HCT116 (cell line): ENCODE data around the gene HYAL2. TPM values are rescaled to one million over a fixed set of nuclear protein-coding genes. Genes with fewer than 3 reads are reported as not detected.
A peak's percentile ranks its signal among the peaks of the same experiment; 100 is the strongest.

Experiments used
- ATAC-seq: fragments of 200-7000 bp; cut with Tn5 transposase; 2 replicates; pipeline ENCODE4 v1.9.1; 2020; ENCODE audit warnings: mild to moderate bottlenecking, moderate library complexity
- BruUV-seq: library from RNA; stranded (reverse); fragments of 400-500 nt; replicated peaks from 2 replicates; lab custom pipeline; 2021; lab: Mats Ljungman, UMichigan
- CTCF ChIA-PET: fragments of 300-600 bp; sonication (Branson Sonifier 250); formaldehyde crosslinking; loops from one replicate; lab custom pipeline; 2021; ENCODE audit warnings: antibody characterized with exemption; lab: Charles Lee
- POLR2A ChIA-PET: fragments of 300-600, 350-600 bp; sonication (Branson Sonifier 250); formaldehyde crosslinking; loops from one replicate; lab custom pipeline; 2021; ENCODE audit warnings: antibody characterized with exemption; lab: Charles Lee
- RAD21 ChIA-PET, 2 experiments: fragments of 300-600 bp; sonication (Branson Sonifier 250); formaldehyde crosslinking; loops; one replicate each; lab custom pipeline; 2023; ENCODE audit warnings: low total read pairs in 2 of 2; ENCODE audit not compliant: uncharacterized antibody in 2 of 2, unreplicated experiment in 2 of 2, low non-redundant PET in 1 of 2; lab: Charles Lee
- DNase-seq: peaks from one replicate; pipeline ENCODE4 v3.0.0-alpha.2; 2010; ENCODE audit warnings: low read depth, low spot score
- H2AFZ ChIP-seq: fragments of 200-600 bp; shearing (Covaris generic), sonication (generic); 2 replicates; pipeline ENCODE4 v1.6.1; 2017; ENCODE audit warnings: low read depth, mixed run types, mixed read lengths, antibody characterized with exemption, low read length; ENCODE audit not compliant: poor library complexity, severe bottlenecking
- H3K27ac ChIP-seq: 2 replicates; pipeline ENCODE4 v1.5.1; 2012; ENCODE audit warnings: low read depth, low read length
- H3K27me3 ChIP-seq: fragments of 200-600 bp; sonication (generic); 2 replicates; pipeline ENCODE4 v1.6.1; 2016; ENCODE audit warnings: mixed run types, low read length, mixed read lengths; ENCODE audit not compliant: insufficient read depth
- H3K36me3 ChIP-seq, 2 experiments: fragments of 200-500 bp in 1 of 2; fragments of 200-600 bp in 1 of 2; sonication (Bioruptor generic) in 1 of 2; sonication (generic) in 1 of 2; 2 replicates each; pipeline versions ENCODE4 v1.5.1 to v1.6.1; 2014 to 2016; ENCODE audit warnings: low read length in 2 of 2, inconsistent platforms in 1 of 2, mixed read lengths in 1 of 2, mixed run types in 1 of 2; ENCODE audit not compliant: insufficient read depth in 2 of 2, control insufficient read depth in 1 of 2
- H3K4me1 ChIP-seq, 2 experiments: fragments of 200-600 bp in 1 of 2; sonication (generic) in 1 of 2; 2 replicates each; pipeline versions ENCODE4 v1.5.1 to v1.6.1; 2012 to 2017; ENCODE audit warnings: low read length in 2 of 2, inconsistent platforms in 1 of 2, mild to moderate bottlenecking in 1 of 2, mixed read lengths in 1 of 2, mixed run types in 1 of 2, moderate library complexity in 1 of 2; ENCODE audit not compliant: insufficient read depth in 2 of 2, control insufficient read depth in 1 of 2
- H3K4me2 ChIP-seq: fragments of 200-600 bp; sonication (generic); 2 replicates; pipeline ENCODE4 v1.6.1; 2017; ENCODE audit warnings: mixed run types, low read length, mixed read lengths
- H3K4me3 ChIP-seq, 2 experiments: fragments of 200-600 bp in 1 of 2; sonication (generic) in 1 of 2; replicated peaks in 1 of 2; 2 replicates each; pipeline ENCODE4 v1.5.1; 2011 to 2016; ENCODE audit warnings: low read length in 2 of 2, control low read depth in 1 of 2, low read depth in 1 of 2, mild to moderate bottlenecking in 1 of 2, mixed read lengths in 1 of 2, mixed run types in 1 of 2
- H3K79me2 ChIP-seq: fragments of 200-600 bp; sonication (generic); 2 replicates; pipeline ENCODE4 v1.6.1; 2017; ENCODE audit warnings: mild to moderate bottlenecking, mixed run types, low read length, moderate library complexity, mixed read lengths; ENCODE audit not compliant: insufficient read depth
- H3K9ac ChIP-seq: fragments of 200-600 bp; sonication (generic); 2 replicates; pipeline ENCODE4 v1.6.1; 2016; ENCODE audit warnings: low read length, mixed read lengths
- H3K9me2 ChIP-seq: fragments of 200-600 bp; sonication (generic), shearing (Covaris generic); 2 replicates; pipeline ENCODE4 v1.6.1; 2017; ENCODE audit warnings: mixed run types, mild to moderate bottlenecking, moderate library complexity; ENCODE audit not compliant: insufficient read depth
- H3K9me3 ChIP-seq, 2 experiments: fragments of 200-500 bp in 1 of 2; fragments of 200-600 bp in 1 of 2; sonication (Bioruptor generic) in 1 of 2; sonication (generic) in 1 of 2; 2 replicates each; pipeline ENCODE4 v1.6.1; 2014 to 2017; ENCODE audit warnings: low read length in 2 of 2, mixed read lengths in 2 of 2, inconsistent platforms in 1 of 2, low read depth in 1 of 2, mild to moderate bottlenecking in 1 of 2, mixed run types in 1 of 2, moderate library complexity in 1 of 2; ENCODE audit not compliant: control insufficient read depth in 1 of 2, insufficient read depth in 1 of 2
- H4K20me1 ChIP-seq: fragments of 200-600 bp; sonication (generic), shearing (Covaris generic); 2 replicates; pipeline ENCODE4 v1.6.1; 2017; ENCODE audit warnings: mixed run types, mild to moderate bottlenecking, moderate library complexity; ENCODE audit not compliant: insufficient read depth
- CBX3 ChIP-seq: IDR thresholded peaks from 2 replicates; pipeline ENCODE4 v1.6.1; 2012; ENCODE audit warnings: low read depth
- CEBPB ChIP-seq: IDR thresholded peaks from 2 replicates; pipeline ENCODE4 v1.6.1; 2012; ENCODE audit warnings: low read depth
- CTCF ChIP-seq, 3 experiments: fragments of 200-600 bp in 1 of 3; sonication (generic) in 1 of 3; IDR thresholded peaks in 2 of 3; conservative IDR thresholded peaks in 1 of 3; 2 replicates each; pipeline ENCODE4 v1.5.1; 2012 to 2017; ENCODE audit warnings: low read depth in 2 of 3, low read length in 2 of 3, antibody characterized with exemption in 1 of 3, borderline replicate concordance in 1 of 3, control low read depth in 1 of 3, mild to moderate bottlenecking in 1 of 3, mixed read lengths in 1 of 3, mixed run types in 1 of 3, moderate library complexity in 1 of 3; ENCODE audit not compliant: insufficient read depth in 1 of 3
- EGR1 ChIP-seq: IDR thresholded peaks from 2 replicates; pipeline ENCODE4 v1.6.1; 2012; ENCODE audit warnings: low read depth
- ELF1 ChIP-seq: IDR thresholded peaks from 2 replicates; pipeline ENCODE4 v1.6.1; 2012; ENCODE audit warnings: low read depth, borderline replicate concordance
- EZH2 ChIP-seq: fragments of 200-600 bp; sonication (generic); IDR thresholded peaks from 2 replicates; pipeline ENCODE4 v1.6.1; 2017; ENCODE audit warnings: antibody characterized with exemption, mixed run types
- FOSL1 ChIP-seq: IDR thresholded peaks from 2 replicates; pipeline ENCODE4 v1.6.1; 2012; ENCODE audit warnings: low read depth
- MAX ChIP-seq: IDR thresholded peaks from 2 replicates; pipeline ENCODE4 v1.6.1; 2012
- POLR2A ChIP-seq: IDR thresholded peaks from 2 replicates; pipeline ENCODE4 v1.7.0; 2011; ENCODE audit warnings: borderline replicate concordance; ENCODE audit not compliant: insufficient read depth, insufficient read length; ENCODE audit errors: extremely low read depth
- POLR2AphosphoS5 ChIP-seq: IDR thresholded peaks from 2 replicates; pipeline ENCODE4 v1.6.1; 2011; ENCODE audit warnings: mild to moderate bottlenecking, low read depth, low read length, moderate library complexity
- SRF ChIP-seq: IDR thresholded peaks from 2 replicates; pipeline ENCODE4 v1.6.1; 2012; ENCODE audit warnings: low read depth
- TCF7L2 ChIP-seq: IDR thresholded peaks from 2 replicates; pipeline ENCODE4 v1.7.0; 2011; ENCODE audit warnings: borderline replicate concordance, inconsistent platforms; ENCODE audit not compliant: insufficient read depth, insufficient read length; ENCODE audit errors: extremely low read depth
- ZBTB33 ChIP-seq: IDR thresholded peaks from 2 replicates; pipeline ENCODE4 v1.6.1; 2011; ENCODE audit warnings: mild to moderate bottlenecking, low read length, moderate library complexity; ENCODE audit not compliant: insufficient replicate concordance; ENCODE audit errors: extremely low read depth
- ZFX ChIP-seq: fragments of 450-650 bp; IDR thresholded peaks from 2 replicates; pipeline ENCODE4 v1.6.1; 2017
- ZNF274 ChIP-seq: fragments of 200-500 bp; sonication (Bioruptor generic); IDR thresholded peaks from 2 replicates; pipeline ENCODE4 v1.6.1; 2014; ENCODE audit warnings: mild to moderate bottlenecking, low read depth, low read length, inconsistent platforms
- intact Hi-C: fragments of 100-400 bp; cut with micrococcal nuclease; formaldehyde crosslinking; loops from 2 replicates; pipeline ENCODE4 v1.10.0; 2022
- total RNA-seq: library from RNA; stranded (reverse); gene quantifications from one replicate; pipeline ENCODE4 v1.2.1, GENCODE V29; 2021; ENCODE audit not compliant: unreplicated experiment

HYAL2 gene
- total RNA-seq, 1 experiment from 2014 or later = 42.2 TPM

- RAD21 ChIA-PET = no interaction called here
- H4K20me1 ChIP-seq = no peaks in the 10 kb centered on the region
- TF ChIP-seq POLR2AphosphoS5 = peak; percentile 76
- no peak for TF ChIP-seq EZH2
- peak; percentile 95 for ATAC-seq
- peaks cover 4 to 18% of the 10 kb centered on the region in 2 experiments; a peak in 2 of 4 replicates for H3K4me1 ChIP-seq
- DNase-seq = peak; percentile 70
- H3K27me3 ChIP-seq = no peaks in the 10 kb centered on the region
- H3K36me3 ChIP-seq = no peaks in the 10 kb centered on the region
- POLR2A ChIA-PET = no interaction called here
- no peak overlapping the region for H2AFZ ChIP-seq
- H3K27ac ChIP-seq = peak overlapping the region; percentile 25; the same call in 1 of the 2 replicates
- peak overlapping the region; percentile 97 for H3K4me2 ChIP-seq
- intact Hi-C loops = no loop called here
- H3K9ac ChIP-seq = peak overlapping the region; percentile 59
- H3K4me3 ChIP-seq = peak overlapping the region; percentile 47 to 65
- CTCF ChIA-PET = interaction anchor here (0.9 to 1.4 kb wide), 2 partner anchors 13 to 177 kb away, joined by 3 read pairs; no protein-coding TSS in a partner anchor
- H3K79me2 ChIP-seq = no peaks in the 10 kb centered on the region
- no peaks in the 10 kb centered on the region for H3K9me2 ChIP-seq
- no peaks in the 10 kb centered on the region for H3K9me3 ChIP-seq
- TSS peak; percentile 38 for BruUV-seq
These were observed 42.7 kb upstream of the HYAL2 start for GRCh38 chr3:50365080-50365841.

- CTCF ChIA-PET = interaction anchor here (1.4 kb wide), 1 partner anchor 177 kb away, joined by 3 read pairs; no protein-coding TSS in a partner anchor
- DNase-seq (no peak), ATAC-seq (no peak)
- no peak overlapping the region for H3K4me3 ChIP-seq
- RAD21 ChIA-PET = no interaction called here
- H3K9ac ChIP-seq = no peak overlapping the region
- H2AFZ ChIP-seq = no peak overlapping the region
- intact Hi-C loops = no loop called here
- no peak overlapping the region for H3K27ac ChIP-seq
- H3K27me3 ChIP-seq = no peaks in the 10 kb centered on the region
- peaks cover 4 to 24% of the 10 kb centered on the region in 2 experiments; a peak in 3 of 4 replicates for H3K4me1 ChIP-seq
- H3K4me2 ChIP-seq = peak overlapping the region; percentile 97
- H3K9me3 ChIP-seq = no peaks in the 10 kb centered on the region
- no peaks in the 10 kb centered on the region for H3K9me2 ChIP-seq
- BruUV-seq = no TSS peak
- H3K79me2 ChIP-seq = no peaks in the 10 kb centered on the region
- H3K36me3 ChIP-seq = no peaks in the 10 kb centered on the region
- POLR2A ChIA-PET = no interaction called here
- H4K20me1 ChIP-seq = no peaks in the 10 kb centered on the region
- TF ChIP-seq ELF1 (no peak), POLR2AphosphoS5 (no peak), CTCF (IDR thresholded peaks at IDR 0.05 in 2 of 3, conservative IDR thresholded peaks at IDR 0.05 in 1 of 3; ENCODE audit: borderline replicate concordance in 1 of 3, insufficient read depth in 1 of 3, low read depth in 2 of 3, low read length in 2 of 3) (no peak), SRF (no peak), FOSL1 (no peak), EGR1 (no peak), ZFX (no peak), EZH2 (no peak), POLR2A (no peak), TCF7L2 (no peak), CBX3 (no peak), MAX (no peak), CEBPB (no peak), ZBTB33 (no peak), ZNF274 (no peak)
These were observed 42.1 kb upstream of the HYAL2 start for GRCh38 chr3:50364573-50365079.
